Uterus (tissue), 4 donors: ENCODE data around the gene PNPLA6. TPM values are rescaled to one million over a fixed set of nuclear protein-coding genes. Genes with fewer than 3 reads are reported as not detected.
A peak's percentile ranks its signal among the peaks of the same experiment; 100 is the strongest.
"Not testable (repeated sequence)": the region's sequence is repeated elsewhere in the genome, so short reads cannot be mapped to it uniquely, and the experiment has no call there.

ENCODE experiments used
- DNase-seq, 2 donors: peaks; one replicate each; pipeline ENCODE4 v3.0.0-alpha.2; 2019 to 2020
- H3K27ac ChIP-seq, 2 donors: fragments of 200-600 bp; sonication (generic); 1 replicate in 1 of 2; 2 replicates in 1 of 2; pipeline ENCODE4 v1.5.1; 2016 to 2018
- H3K27me3 ChIP-seq, 2 donors: fragments of 200-600 bp; sonication (generic); one replicate each; pipeline ENCODE4 v1.5.1; 2018 to 2019; ENCODE audit warnings: control low read depth in 1 of 2
- H3K36me3 ChIP-seq, 2 donors: fragments of 200-600 bp; sonication (generic); one replicate each; pipeline ENCODE4 v1.5.1; 2019; ENCODE audit warnings: control low read depth in 1 of 2
- H3K4me1 ChIP-seq, 2 donors: fragments of 200-600 bp; sonication (generic); one replicate each; pipeline ENCODE4 v1.5.1; 2018 to 2019; ENCODE audit warnings: control low read depth in 1 of 2
- H3K4me3 ChIP-seq, 2 donors: fragments of 200-600 bp; sonication (generic); 1 replicate in 1 of 2; 2 replicates in 1 of 2; pipeline ENCODE4 v1.5.1; 2018 to 2019; ENCODE audit warnings: mild to moderate bottlenecking in 1 of 2
- H3K9me3 ChIP-seq, 2 donors: fragments of 200-600 bp; sonication (generic); one replicate each; pipeline ENCODE4 v1.5.1; 2019; ENCODE audit warnings: control low read depth in 1 of 2
- POLR2A ChIP-seq, 2 donors: fragments of 450-650 bp; IDR thresholded peaks; one replicate each; pipeline ENCODE4 v1.6.1; 2016; ENCODE audit warnings: antibody characterized with exemption in 2 of 2, mild to moderate bottlenecking in 1 of 2, moderate library complexity in 1 of 2
- intact Hi-C: fragments of 100-400 bp; cut with DNase I; formaldehyde crosslinking; loops from one replicate; pipeline ENCODE4 v1.15.1; 2023; ENCODE audit warnings: low total_unique reads
- total RNA-seq, 4 donors: library from RNA; depleted of rRNA in 3 of 4; stranded (reverse); fragments of >200 nt in 3 of 4; gene quantifications; one replicate each; pipeline versions ENCODE4 v1.1.0 to v1.2.4, GENCODE V29; 2014 to 2023
- TF ChIP-seq, protein P1 (sequence below), 4 experiments: fragments of 200-600 bp in 2 of 4; fragments of 450-650 bp in 2 of 4; sonication (generic) in 2 of 4; IDR thresholded peaks; one replicate each; pipeline ENCODE4 v1.5.1; 2016 to 2019; ENCODE audit warnings: antibody characterized with exemption in 4 of 4, mild to moderate bottlenecking in 2 of 4, moderate library complexity in 1 of 4
- donor health status: DM: yes; HTN: yes; CAD: no.

Gene PNPLA6
- total RNA-seq, 4 donors from 2014 or later, result 26.4 to 113 (median 40.4) TPM

DNA sequence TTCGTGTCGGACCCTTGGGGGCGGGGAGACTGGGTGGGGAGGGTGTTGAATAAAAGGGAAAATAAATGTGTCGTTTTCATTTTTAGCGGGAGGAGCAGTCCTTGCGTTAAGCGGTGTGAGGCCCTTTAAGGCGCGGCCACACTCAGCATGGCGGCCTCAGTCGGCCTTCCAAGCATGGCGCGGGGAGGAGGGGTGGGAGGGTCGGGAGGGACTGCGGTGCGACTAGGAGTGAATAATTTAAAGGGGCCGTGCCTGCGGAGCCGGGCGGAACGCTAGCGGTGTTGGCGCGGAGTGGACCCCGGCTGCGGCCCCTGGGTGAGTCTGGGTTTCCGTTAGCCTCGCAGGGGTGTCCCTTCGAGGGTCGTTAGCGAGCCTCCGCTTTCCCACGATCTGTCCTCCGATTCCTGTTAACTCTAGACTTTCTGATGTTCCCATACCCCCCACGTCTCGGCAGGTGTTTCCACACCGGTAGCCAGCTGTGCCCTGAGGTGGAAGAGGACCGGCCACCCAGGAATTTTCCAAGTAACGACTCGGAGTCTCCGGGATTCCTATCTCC lies 1.5 kb upstream of the PNPLA6 start:
- Histone ChIP-seq H3K4me3 (peak overlapping the region; percentile 86 to 92), H3K4me1 (peaks cover 5% of the 10 kb centered on the region in 2 donors), H3K36me3 (no peaks in the 10 kb centered on the region), H3K27me3 (no peaks in the 10 kb centered on the region), H3K9me3 (no peaks in the 10 kb centered on the region), H3K27ac (peak overlapping the region; percentile 88 to 96)
- peak; percentile 50 to 61 for TF ChIP-seq POLR2A (IDR thresholded peaks at IDR 0.05)
- TF ChIP-seq, protein P1, sequence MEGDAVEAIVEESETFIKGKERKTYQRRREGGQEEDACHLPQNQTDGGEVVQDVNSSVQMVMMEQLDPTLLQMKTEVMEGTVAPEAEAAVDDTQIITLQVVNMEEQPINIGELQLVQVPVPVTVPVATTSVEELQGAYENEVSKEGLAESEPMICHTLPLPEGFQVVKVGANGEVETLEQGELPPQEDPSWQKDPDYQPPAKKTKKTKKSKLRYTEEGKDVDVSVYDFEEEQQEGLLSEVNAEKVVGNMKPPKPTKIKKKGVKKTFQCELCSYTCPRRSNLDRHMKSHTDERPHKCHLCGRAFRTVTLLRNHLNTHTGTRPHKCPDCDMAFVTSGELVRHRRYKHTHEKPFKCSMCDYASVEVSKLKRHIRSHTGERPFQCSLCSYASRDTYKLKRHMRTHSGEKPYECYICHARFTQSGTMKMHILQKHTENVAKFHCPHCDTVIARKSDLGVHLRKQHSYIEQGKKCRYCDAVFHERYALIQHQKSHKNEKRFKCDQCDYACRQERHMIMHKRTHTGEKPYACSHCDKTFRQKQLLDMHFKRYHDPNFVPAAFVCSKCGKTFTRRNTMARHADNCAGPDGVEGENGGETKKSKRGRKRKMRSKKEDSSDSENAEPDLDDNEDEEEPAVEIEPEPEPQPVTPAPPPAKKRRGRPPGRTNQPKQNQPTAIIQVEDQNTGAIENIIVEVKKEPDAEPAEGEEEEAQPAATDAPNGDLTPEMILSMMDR (IDR thresholded peaks at IDR 0.05), result no peak
- intact Hi-C loops, result no loop called here
- peak; percentile 89 for DNase-seq

DNA sequence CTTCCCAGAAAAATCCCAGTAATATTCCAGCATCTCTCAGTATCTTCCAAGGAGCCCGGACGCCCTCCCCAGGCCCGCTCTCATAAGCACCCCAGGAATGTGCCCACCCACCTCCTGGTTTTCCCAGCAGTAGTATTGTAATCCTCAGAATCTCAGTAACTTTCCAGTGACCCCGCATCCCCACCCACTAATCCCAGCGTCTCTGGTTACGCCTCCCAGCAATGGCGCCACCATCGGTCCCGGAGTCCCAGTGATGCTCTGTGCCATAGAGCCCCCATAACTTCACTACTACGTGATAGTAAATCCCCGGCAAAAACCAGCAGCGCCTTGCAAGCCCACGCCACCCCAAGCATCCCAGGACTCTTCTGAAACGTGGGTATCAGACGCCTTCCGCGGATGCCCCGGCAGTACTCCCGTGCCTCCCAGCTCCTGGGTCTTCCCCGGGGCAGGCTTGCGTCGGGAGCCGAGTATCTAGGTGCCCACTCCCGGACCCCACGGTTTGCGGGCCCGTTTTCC lies 928 bp upstream of the PNPLA6 start:
- TF ChIP-seq POLR2A (IDR thresholded peaks at IDR 0.05), result no peak
- TF ChIP-seq, protein P1 (IDR thresholded peaks at IDR 0.05), result peak in 1 of 4 experiments; percentile 8
- Histone ChIP-seq H3K4me1 (peaks cover 5% of the 10 kb centered on the region in 2 donors), H3K27me3 (no peaks in the 10 kb centered on the region), H3K27ac (peak overlapping the region; percentile 88 to 96), H3K9me3 (no peaks in the 10 kb centered on the region), H3K36me3 (no peaks in the 10 kb centered on the region), H3K4me3 (peak overlapping the region; percentile 86 to 92)
- DNase-seq, result peak; percentile 71 to 80
- intact Hi-C loops, result no loop called here

DNA sequence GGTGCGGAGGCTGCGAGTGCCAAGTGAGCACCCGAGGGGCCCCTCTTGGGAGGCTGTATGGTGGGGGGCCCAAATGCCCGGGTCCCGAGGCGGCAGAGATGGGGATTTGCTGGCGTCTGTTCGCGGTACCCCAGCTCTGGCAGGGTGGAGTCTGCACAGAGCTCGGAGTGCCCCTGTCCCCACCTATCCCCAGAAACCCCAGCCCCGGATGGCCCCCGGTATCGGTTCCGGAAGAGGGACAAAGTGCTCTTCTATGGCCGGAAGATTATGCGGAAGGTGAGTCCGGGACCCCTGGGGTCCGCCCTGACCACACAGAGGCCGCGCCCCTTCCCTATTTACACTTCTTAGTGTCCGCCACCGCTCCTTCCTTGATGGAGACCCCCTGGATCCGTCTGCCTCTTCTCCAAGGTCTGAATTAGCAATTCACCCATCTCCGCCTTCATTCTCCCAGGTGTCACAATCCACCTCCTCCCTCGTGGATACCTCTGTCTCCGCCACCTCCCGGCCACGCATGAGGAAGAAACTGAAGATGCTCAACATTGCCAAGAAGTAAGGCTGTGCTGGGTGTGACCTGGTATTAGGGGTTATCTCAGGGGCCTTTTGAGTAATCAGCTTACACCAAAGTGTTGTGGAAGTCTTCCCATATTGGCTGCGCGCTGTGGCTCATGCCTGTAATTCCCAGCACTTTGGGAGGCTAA lies 630 bp downstream of the PNPLA6 start:
- Histone ChIP-seq H3K36me3 (no peaks in the 10 kb centered on the region), H3K27ac (peak overlapping the region; percentile 88 to 96), H3K4me1 (peaks cover 5% of the 10 kb centered on the region in 2 donors), H3K27me3 (no peaks in the 10 kb centered on the region), H3K9me3 (no peaks in the 10 kb centered on the region), H3K4me3 (peak overlapping the region; percentile 86 to 92)
- no peak for TF ChIP-seq POLR2A (IDR thresholded peaks at IDR 0.05)
- TF ChIP-seq, protein P1 (IDR thresholded peaks at IDR 0.05), result no peak
- no peak for DNase-seq
- intact Hi-C loops, result no loop called here

DNA sequence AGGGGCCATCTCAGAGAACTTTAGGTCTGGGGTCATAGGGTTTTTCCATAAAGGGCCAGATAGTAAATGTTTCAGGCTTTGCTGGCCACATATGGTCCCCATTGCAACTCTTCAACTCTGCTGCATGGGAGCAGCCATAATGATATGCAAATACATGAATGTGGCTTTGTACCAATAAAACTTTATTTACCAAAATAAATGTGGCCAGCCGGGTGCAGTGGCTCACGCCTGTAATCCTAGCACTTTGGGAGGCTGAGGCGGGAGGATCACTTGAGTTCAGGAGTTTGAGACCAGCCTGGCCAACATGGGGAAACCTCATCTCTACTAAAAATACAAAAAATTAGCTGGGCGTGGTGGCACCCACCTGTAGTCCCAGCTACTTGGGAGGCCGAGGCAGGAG lies 3.5 kb downstream of the PNPLA6 start:
- DNase-seq, H3K27ac ChIP-seq, H3K9me3 ChIP-seq, H3K27me3 ChIP-seq, intact Hi-C loops, H3K4me1 ChIP-seq, H3K36me3 ChIP-seq, H3K4me3 ChIP-seq: not testable (repeated sequence)

DNA sequence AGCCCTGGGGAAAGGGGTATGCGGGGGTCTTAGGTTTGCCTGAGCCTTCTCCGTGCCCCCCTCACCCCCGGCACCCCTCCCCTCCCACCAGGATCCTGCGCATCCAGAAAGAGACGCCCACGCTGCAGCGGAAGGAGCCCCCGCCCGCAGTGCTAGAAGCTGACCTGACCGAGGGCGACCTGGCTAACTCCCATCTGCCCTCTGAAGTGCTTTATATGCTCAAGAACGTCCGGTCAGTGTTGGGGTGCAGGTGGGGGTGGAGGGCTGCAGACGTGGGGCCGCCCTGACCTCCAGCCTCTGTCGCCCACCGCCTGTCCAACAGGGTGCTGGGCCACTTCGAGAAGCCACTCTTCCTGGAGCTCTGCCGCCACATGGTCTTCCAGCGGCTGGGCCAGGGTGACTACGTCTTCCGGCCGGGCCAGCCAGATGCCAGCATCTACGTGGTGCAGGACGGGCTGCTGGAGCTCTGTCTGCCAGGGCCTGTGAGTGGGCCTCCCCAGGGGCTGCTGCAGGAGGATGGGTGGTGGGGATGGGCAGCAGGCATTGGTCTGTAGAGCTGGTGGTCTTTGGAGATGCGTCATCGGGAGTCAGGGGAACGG lies 4.4 kb downstream of the PNPLA6 start:
- TF ChIP-seq, protein P1 (IDR thresholded peaks at IDR 0.05), result no peak
- TF ChIP-seq POLR2A (IDR thresholded peaks at IDR 0.05), result no peak
- peaks cover 5% of the 10 kb centered on the region in 2 donors for H3K4me1 ChIP-seq
- intact Hi-C loops, result no loop called here
- H3K9me3 ChIP-seq, result no peaks in the 10 kb centered on the region
- no peak for DNase-seq
- no peaks in the 10 kb centered on the region for H3K27me3 ChIP-seq
- no peaks in the 10 kb centered on the region for H3K36me3 ChIP-seq
- H3K27ac ChIP-seq, result no peak overlapping the region
- no peak overlapping the region for H3K4me3 ChIP-seq
